Measurements from ENCODE around the gene MTMR12. TPM values are rescaled to one million over a fixed set of nuclear protein-coding genes. Genes with fewer than 3 reads are reported as not detected.

The MTMR12 gene
- total and polyA plus RNA-seq, 2 of the 8 experiments (the other 6 are each of a cell fraction or from before 2014, with no cell fraction given): 19.1 to 59.3 TPM

DNA sequence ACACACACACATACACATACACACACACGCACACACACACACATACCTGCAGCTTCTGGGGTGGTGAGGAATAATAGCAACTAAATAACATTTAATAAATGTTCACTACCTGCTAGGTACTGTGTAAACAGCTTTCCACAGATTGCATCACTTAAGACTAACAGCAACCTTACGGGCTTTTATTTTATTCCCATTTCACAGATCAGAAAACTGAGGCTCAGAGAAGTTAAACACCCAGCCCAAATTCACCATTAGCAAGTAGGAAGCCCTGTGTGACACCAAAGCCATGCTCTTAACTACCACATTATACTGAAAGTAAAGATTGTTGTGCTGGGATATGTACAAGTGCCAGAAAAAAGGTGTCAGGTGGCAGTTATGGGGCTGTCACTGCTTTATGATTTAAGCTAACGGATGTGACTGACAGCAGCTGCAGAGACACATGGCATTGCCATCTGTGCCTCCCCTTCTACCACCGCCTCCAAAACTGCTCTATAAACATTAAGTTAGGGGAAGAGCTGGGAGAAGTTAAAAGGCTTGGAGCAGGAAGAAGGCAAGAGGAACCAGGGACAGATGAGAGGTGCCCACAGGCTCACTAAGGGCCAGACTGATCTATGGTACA is 13.6 kb downstream of the MTMR12 start:
- Histone ChIP-seq H3K9me3 (ENCODE audit: insufficient read depth in 2 of 2, low read depth in 1 of 2, low read length in 1 of 2) (no peaks in the 10 kb centered on the region), H3K23me2 (ENCODE audit: low read depth, low read length) (no peaks in the 10 kb centered on the region; the same call in 1 of the 2 replicates), H2AFZ (ENCODE audit: low read length) (no peak overlapping the region), H2AK5ac (ENCODE audit: low read depth, low read length) (no peak overlapping the region), H3K36me3 (ENCODE audit: control insufficient read depth in 2 of 4, insufficient read depth in 4 of 4, low read length in 3 of 4) (peaks cover 0 to 15% (median 0%) of the 10 kb centered on the region in 4 experiments; a peak in 3 of 8 replicates), H2BK20ac (ENCODE audit: low read length) (no peak overlapping the region; the same call in 1 of the 2 replicates), H3K23ac (ENCODE audit: insufficient read length) (no peak overlapping the region), H4K5ac (ENCODE audit: insufficient read length, low read depth, low read length) (no peak overlapping the region), H4K8ac (ENCODE audit: extremely low read depth, insufficient read depth, low read length) (no peak overlapping the region), H4K20me1 (replicated peaks in 1 of 2; ENCODE audit: control insufficient read depth in 1 of 2, insufficient read depth in 2 of 2, low read length in 2 of 2) (peaks cover 3 to 23% of the 10 kb centered on the region in 2 experiments), H2BK120ac (replicated peaks; ENCODE audit: low read depth, low read length) (no peak overlapping the region), H2BK12ac (ENCODE audit: low read depth, low read length) (no peak overlapping the region), H2BK15ac (ENCODE audit: low read length) (no peak overlapping the region), H3K14ac (ENCODE audit: insufficient read length) (no peak overlapping the region), H2BK5ac (ENCODE audit: low read depth, low read length) (no peak overlapping the region), H3K4me2 (ENCODE audit: insufficient read depth in 1 of 2, low read depth in 2 of 2, low read length in 2 of 2) (no peak overlapping the region), H3K27me3 (replicated peaks in 1 of 4; ENCODE audit: control insufficient read depth in 3 of 4, extremely low read depth in 1 of 4, insufficient read depth in 3 of 4, low read length in 3 of 4) (no peaks in the 10 kb centered on the region), H3K4ac (replicated peaks; ENCODE audit: insufficient read length, low read depth, low read length) (no peak overlapping the region), H3K4me3 (ENCODE audit: extremely low read depth in 1 of 4, insufficient read depth in 2 of 4, low read depth in 3 of 4, low read length in 4 of 4) (no peak overlapping the region), H3K27ac (ENCODE audit: low read depth, low read length) (no peak overlapping the region), H3K79me1 (ENCODE audit: low read depth, low read length) (peaks cover 14% of the 10 kb centered on the region), H3K9ac (replicated peaks in 1 of 4; ENCODE audit: extremely low read depth in 1 of 4, low read depth in 3 of 4, low read length in 3 of 4) (no peak overlapping the region), H3K18ac (ENCODE audit: extremely low read depth, low read length) (no peak overlapping the region), H3K4me1 (replicated peaks in 1 of 4; ENCODE audit: control insufficient read depth in 3 of 4, insufficient read depth in 4 of 4, low read length in 3 of 4) (peaks cover 6 to 15% (median 13%) of the 10 kb centered on the region in 4 experiments), H4K91ac (replicated peaks; ENCODE audit: insufficient read length, low read length) (no peak overlapping the region), H3K79me2 (ENCODE audit: control insufficient read depth in 1 of 2, insufficient read depth in 2 of 2, low read length in 2 of 2) (peaks cover 23 to 96% of the 10 kb centered on the region in 2 experiments), H3K56ac (replicated peaks; ENCODE audit: insufficient read length, low read depth, low read length) (no peak overlapping the region)
- ChIA-PET CTCF (ENCODE audit: partially characterized antibody) (interaction anchor here (0.9 to 2.9 kb wide), 9 partner anchors 11 to 67 kb away, joined by 3 to 16 read pairs (median 5); no protein-coding TSS in a partner anchor), POLR2A (ENCODE audit: partially characterized antibody) (interaction anchor here (1.2 to 2.7 kb wide), 5 partner anchors 11 to 20 kb away, joined by 3 to 10 read pairs (median 3); partner anchors contain the start of gene MTMR12)
- WGBS, 2 experiments (ENCODE audit: extremely low coverage in 1 of 2, insufficient coverage in 1 of 2, insufficient read length in 1 of 2, insufficient replicate concordance in 2 of 2, low coverage in 1 of 2, low lambda C conversion rate in 2 of 2, missing lambda C conversion rate in 1 of 2): 93% methylated on average over 4 of the region's 4 CpGs; no CpG with 5 or more reads in 1 of the 2 experiments
- FAIRE-seq (no peak), DNase-seq (ENCODE audit: low read depth in 1 of 2, low spot score in 2 of 2) (no peak)
- TF ChIP-seq CTBP2 (IDR thresholded peaks at IDR 0.05; ENCODE audit: borderline replicate concordance, insufficient read depth, insufficient read length, low read length): no peak
- no peak for TF ChIP-seq BRCA1 (IDR thresholded peaks at IDR 0.05; ENCODE audit: low read depth, low read length)
- peak; percentile 70; the same call in 1 of the 2 replicates for TF ChIP-seq KDM1A (IDR thresholded peaks at IDR 0.05; ENCODE audit: borderline replicate concordance, low read length)

All from H1 (cell line).